ENCODE data around the gene HACD2. TPM values are rescaled to one million over a fixed set of nuclear protein-coding genes. Genes with fewer than 3 reads are reported as not detected.

The HACD2 gene
- total and polyA plus RNA-seq, 8 donors: 5.3 to 36.0 (median 14.4) TPM

DNA sequence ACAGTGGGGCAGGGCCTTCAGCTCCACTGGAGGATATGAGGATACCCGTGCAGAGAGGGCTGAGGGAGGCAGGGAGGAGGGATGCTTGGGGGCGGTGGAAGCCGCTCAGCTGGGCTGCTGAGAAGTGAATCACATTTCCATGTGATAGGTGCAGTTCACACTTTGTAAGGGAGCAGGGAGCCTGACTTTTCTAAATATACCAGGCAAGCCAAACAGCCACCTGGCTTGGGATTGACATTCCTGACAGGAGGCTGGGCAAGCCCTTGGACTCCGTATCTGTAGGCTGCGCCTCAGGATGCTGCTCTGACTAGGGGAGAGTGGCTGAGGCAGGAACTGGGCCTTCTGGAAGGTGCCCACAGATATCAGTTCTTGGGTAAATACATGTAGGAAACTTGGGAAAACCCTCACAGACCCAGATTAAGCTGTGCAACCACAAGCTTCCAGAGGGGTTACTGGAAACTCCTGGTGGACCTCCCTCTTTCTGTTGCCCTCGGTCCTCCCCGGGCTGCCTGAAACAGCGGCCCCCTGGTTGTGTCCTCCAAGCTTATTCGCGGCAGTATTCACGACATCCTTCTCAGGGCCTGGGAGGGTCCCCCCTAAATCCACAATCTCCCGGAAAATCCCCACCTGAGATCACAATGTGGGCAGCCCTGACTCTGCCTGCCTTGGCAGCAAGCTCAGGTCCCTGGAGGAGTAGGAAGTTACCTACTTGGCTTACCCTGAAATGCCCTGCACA lies 103.0 kb downstream of the HACD2 start:
- intact Hi-C loops (cut with DNase I; ENCODE audit: low total_unique reads): no loop called here
- Histone ChIP-seq H3K4me1 (no peaks in the 10 kb centered on the region), H3K4me3 (no peak overlapping the region), H3K9me3 (no peaks in the 10 kb centered on the region), H3K27ac (no peak overlapping the region), H3K27me3 (peaks cover 0 to 6% (median 0%) of the 10 kb centered on the region in 3 donors), H3K36me3 (no peaks in the 10 kb centered on the region)
- DNase-seq: no peak
- WGBS, 5 donors: 59 to 76% (median 66%) methylated on average over 12 of the region's 12 CpGs
- TF ChIP-seq POLR2AphosphoS5 (IDR thresholded peaks at IDR 0.05) (no peak), POLR2A (IDR thresholded peaks at IDR 0.05) (no peak), EP300 (IDR thresholded peaks at IDR 0.05) (no peak)
- TF ChIP-seq, protein P1, sequence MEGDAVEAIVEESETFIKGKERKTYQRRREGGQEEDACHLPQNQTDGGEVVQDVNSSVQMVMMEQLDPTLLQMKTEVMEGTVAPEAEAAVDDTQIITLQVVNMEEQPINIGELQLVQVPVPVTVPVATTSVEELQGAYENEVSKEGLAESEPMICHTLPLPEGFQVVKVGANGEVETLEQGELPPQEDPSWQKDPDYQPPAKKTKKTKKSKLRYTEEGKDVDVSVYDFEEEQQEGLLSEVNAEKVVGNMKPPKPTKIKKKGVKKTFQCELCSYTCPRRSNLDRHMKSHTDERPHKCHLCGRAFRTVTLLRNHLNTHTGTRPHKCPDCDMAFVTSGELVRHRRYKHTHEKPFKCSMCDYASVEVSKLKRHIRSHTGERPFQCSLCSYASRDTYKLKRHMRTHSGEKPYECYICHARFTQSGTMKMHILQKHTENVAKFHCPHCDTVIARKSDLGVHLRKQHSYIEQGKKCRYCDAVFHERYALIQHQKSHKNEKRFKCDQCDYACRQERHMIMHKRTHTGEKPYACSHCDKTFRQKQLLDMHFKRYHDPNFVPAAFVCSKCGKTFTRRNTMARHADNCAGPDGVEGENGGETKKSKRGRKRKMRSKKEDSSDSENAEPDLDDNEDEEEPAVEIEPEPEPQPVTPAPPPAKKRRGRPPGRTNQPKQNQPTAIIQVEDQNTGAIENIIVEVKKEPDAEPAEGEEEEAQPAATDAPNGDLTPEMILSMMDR (IDR thresholded peaks at IDR 0.05): no peak

DNA sequence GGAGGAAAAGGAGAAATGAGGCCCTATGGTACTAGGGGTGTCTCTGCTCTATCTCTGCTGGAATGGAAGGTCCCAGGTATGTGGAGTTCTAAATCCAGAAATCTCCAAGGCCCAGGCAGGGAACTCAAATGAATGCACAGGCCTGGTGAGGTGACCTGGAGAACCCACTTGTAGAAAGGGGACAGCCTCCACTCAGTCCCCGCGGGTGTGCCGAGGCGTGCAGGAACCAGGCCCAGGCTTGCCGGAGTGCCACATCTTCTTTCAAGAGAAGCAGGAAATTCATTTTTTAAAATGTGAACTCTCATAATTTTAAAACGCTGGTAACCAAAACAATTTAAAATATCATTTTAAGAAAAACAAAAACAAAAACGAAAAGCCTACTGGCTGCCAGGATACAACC lies 103.8 kb downstream of the HACD2 start:
- WGBS, 5 donors: 86 to 92% (median 88%) methylated on average over 7 of the region's 7 CpGs
- intact Hi-C loops (cut with DNase I; ENCODE audit: low total_unique reads): no loop called here
- H3K27ac ChIP-seq: no peak overlapping the region

DNA sequence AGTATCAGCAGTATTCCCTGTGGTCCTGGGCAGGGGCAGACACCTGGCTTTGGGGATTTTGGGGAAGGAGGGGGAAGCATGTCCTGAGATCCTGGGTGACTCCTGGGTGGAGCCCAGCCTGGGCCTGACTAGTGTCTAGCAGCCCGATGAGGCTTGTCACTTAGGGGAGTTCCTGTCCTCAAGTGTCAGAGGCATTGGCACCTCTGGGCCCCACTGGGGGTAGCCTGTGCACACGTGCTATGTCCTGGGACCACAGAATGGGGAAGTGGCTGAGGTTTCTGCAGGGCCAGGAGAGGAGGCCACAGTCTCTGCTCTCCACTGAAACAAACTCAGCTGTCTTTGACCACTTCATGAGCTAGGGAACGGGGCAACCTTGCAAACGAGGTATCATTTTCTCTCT lies 104.4 kb downstream of the HACD2 start:
- Histone ChIP-seq H3K9me3 (no peaks in the 10 kb centered on the region), H3K36me3 (no peaks in the 10 kb centered on the region), H3K27me3 (peaks cover 0 to 16% (median 3%) of the 10 kb centered on the region in 3 donors), H3K4me3 (no peak overlapping the region), H3K27ac (no peak overlapping the region), H3K4me1 (no peaks in the 10 kb centered on the region)
- no peak for TF ChIP-seq POLR2A (IDR thresholded peaks at IDR 0.05)
- TF ChIP-seq, protein P1 (IDR thresholded peaks at IDR 0.05): no peak
- intact Hi-C loops (cut with DNase I; ENCODE audit: low total_unique reads): no loop called here
- 76 to 90% (median 77%) methylated on average over 3 to 4 of the region's 4 CpGs for WGBS, 5 donors
- no peak for DNase-seq

More for the DNA sequence above, 103.8 kb downstream of the HACD2 start:
- Histone ChIP-seq H3K9me3 (no peaks in the 10 kb centered on the region), H3K27me3 (peaks cover 0 to 10% (median 0%) of the 10 kb centered on the region in 3 donors), H3K4me3 (no peak overlapping the region), H3K36me3 (no peaks in the 10 kb centered on the region), H3K4me1 (no peaks in the 10 kb centered on the region)
- TF ChIP-seq POLR2AphosphoS5 (IDR thresholded peaks at IDR 0.05): no peak
- DNase-seq: no peak

DNA sequence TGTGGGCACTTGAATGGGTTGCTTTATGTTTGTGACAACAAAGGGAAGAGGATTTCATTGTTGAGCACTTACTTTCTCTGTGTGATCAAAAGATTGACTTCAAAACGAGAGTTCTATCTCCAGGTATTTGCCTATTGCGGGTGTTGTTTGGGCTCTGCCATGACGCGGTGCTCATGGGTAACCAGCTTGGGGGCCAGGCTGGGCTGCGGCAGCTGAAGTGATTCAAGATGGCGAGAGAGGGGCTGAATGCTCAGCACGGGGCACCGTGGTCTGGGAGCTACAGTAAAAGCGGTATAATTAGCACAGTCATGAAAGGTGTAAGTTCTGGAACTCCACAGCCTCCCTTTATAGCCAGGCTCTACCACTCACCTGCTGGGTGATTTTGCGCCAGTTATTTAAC lies 105.0 kb downstream of the HACD2 start:
- H3K27me3 ChIP-seq: peaks cover 0 to 20% (median 3%) of the 10 kb centered on the region in 3 donors
- TF ChIP-seq POLR2AphosphoS5 (IDR thresholded peaks at IDR 0.05): no peak
- TF ChIP-seq POLR2A (IDR thresholded peaks at IDR 0.05): no peak

DNA sequence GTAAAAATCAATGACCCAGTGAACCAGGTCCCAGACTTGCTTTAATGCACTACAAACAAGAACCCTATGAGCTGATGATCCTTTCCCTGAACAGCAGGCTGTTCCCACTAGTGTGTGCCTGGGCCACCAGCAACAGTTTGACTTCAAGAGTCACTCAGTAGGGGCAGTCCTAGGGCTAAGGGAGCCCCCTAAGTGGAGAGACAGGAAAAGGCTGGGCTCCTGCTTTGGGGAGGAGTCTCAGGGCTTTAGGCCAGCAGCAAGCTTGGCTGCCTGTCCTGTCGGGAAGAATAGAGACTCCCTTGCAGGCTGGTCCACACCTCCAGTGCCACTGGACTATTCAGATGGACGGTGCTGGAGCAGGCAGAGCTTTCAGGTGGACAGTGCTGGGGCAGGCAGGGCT lies 106.5 kb downstream of the HACD2 start:
- peaks cover 0 to 20% (median 3%) of the 10 kb centered on the region in 3 donors for H3K27me3 ChIP-seq
- intact Hi-C loops (cut with DNase I; ENCODE audit: low total_unique reads): no loop called here
- H3K9me3 ChIP-seq: no peaks in the 10 kb centered on the region
- H3K4me3 ChIP-seq: no peak overlapping the region
- no peaks in the 10 kb centered on the region for H3K4me1 ChIP-seq
- DNase-seq: no peak
- WGBS, 5 donors: 13 to 50% (median 34%) methylated on average over 1 to 2 of the region's 2 CpGs
- TF ChIP-seq, protein P1 (IDR thresholded peaks at IDR 0.05): no peak
- no peak for TF ChIP-seq POLR2AphosphoS5 (IDR thresholded peaks at IDR 0.05)
- no peak for TF ChIP-seq POLR2A (IDR thresholded peaks at IDR 0.05)
- TF ChIP-seq EP300 (IDR thresholded peaks at IDR 0.05): no peak
- H3K36me3 ChIP-seq: no peaks in the 10 kb centered on the region
- no peak overlapping the region for H3K27ac ChIP-seq

More for the DNA sequence above, 105.0 kb downstream of the HACD2 start:
- 89 to 92% (median 91%) methylated on average over 10 of the region's 10 CpGs for WGBS, 5 donors
- no peak overlapping the region for H3K27ac ChIP-seq
- no peak for DNase-seq
- no peaks in the 10 kb centered on the region for H3K9me3 ChIP-seq
- no peak overlapping the region for H3K4me3 ChIP-seq
- intact Hi-C loops (cut with DNase I; ENCODE audit: low total_unique reads): no loop called here
- no peaks in the 10 kb centered on the region for H3K4me1 ChIP-seq
- H3K36me3 ChIP-seq: no peaks in the 10 kb centered on the region

Measured in stomach (tissue), 9 donors.